ENCODE measurements around the gene LTC4S.
A peak's percentile ranks its signal among the peaks of the same experiment; 100 is the strongest.
"Not testable (repeated sequence)": the region's sequence is repeated elsewhere in the genome, so short reads cannot be mapped to it uniquely, and the experiment has no call there.

Gene LTC4S, protein sequence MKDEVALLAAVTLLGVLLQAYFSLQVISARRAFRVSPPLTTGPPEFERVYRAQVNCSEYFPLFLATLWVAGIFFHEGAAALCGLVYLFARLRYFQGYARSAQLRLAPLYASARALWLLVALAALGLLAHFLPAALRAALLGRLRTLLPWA

DNA sequence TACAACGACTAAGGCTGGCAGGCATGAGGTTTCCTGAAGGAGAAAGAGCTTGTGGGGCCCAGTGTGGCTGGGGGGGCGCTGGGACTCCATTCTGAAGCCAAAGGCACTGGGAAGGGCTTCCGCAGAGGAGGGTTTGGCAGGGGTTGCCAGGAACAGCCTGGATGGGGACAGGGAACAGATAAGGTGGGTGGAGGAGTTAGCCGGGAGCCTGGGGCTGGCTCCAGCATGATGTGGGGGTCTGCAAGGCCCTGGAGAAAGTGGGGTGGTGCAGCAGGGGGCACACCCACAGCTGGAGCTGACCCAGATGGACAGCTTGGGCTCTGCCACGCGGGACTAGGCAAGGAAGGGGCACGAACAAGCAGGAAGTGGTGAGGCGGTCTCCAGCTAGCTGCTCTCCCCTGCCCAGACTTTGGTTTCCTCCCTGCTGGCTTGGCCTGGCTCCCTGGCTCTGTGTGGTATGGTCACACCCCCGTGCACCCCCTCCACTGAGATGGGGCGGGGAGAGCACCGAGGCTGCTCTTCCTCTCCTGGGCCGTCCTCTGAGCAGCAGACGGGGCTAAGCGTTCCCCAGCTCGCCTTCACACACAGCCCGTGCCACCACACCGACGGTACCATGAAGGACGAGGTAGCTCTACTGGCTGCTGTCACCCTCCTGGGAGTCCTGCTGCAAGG lies at the start of gene LTC4S:
Gene LTC4S, plus strand, starts transcription at position 519 of the 672 bp plus-strand sequence. Its CDS starts 95 bp downstream, at position 614.
- peak; percentile 90 for DNase-seq (ENCODE audit: low read depth)

DNA sequence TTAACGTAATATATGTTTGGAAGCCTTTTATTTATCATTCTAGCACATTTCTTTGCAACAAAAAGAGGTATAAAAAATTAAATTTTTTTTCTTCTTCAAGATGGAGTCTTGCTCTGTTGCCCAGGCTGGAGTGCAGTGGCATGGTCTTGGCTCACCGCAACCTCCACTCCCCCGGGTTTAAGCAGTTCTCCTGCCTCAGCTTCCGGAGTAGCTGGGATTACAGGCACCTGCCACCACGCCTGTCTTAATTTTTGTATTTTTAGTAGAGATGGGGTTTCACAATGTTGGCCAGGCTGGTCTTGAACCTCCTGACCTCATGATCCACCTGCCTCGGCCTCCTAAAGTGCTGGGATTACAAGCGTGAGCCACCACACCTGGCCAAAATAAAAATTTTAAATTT lies 49.7 kb upstream of the LTC4S start:
- DNase-seq (ENCODE audit: low read depth), result not testable (repeated sequence)

DNA sequence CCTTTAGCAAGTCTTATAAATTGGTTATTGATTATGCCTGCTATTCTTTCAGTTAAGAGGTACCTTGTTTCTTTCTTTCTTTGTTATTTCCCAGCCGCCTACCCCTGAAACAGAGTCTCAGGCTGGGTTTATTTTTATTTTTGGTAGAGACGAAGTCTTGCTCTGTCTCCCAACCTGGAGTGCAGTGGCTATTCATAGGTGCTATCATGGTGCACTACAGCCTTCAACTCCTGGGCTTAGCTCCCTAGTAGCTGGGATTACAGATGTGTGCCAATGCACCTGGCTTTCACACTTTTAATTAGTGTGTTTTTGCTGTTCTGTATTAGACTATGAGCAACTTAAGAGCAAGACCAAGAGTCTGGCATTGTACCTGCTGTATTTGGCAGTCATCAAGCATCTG lies 46.9 kb upstream of the LTC4S start:
- DNase-seq (ENCODE audit: low read depth), result no peak

DNA sequence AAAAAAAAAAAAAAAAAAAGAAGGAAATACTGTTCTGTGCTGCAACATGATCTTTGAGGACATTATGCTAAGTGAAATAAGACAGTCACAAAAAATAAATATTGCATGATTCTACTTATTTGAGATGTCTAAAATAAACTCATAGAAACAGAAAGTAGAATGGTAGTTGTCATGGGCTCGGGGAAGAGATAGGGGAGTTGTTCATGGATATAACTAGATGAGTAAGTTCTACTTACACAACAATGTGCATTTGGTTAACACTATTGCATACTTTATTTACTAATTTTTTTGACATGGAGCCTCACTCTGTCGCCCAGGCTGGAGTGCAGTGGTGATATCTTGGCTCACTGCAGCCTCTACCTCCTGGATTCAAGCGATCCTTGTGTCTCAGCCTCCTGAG lies 46.0 kb upstream of the LTC4S start:
- no peak for DNase-seq (ENCODE audit: low read depth)

DNA sequence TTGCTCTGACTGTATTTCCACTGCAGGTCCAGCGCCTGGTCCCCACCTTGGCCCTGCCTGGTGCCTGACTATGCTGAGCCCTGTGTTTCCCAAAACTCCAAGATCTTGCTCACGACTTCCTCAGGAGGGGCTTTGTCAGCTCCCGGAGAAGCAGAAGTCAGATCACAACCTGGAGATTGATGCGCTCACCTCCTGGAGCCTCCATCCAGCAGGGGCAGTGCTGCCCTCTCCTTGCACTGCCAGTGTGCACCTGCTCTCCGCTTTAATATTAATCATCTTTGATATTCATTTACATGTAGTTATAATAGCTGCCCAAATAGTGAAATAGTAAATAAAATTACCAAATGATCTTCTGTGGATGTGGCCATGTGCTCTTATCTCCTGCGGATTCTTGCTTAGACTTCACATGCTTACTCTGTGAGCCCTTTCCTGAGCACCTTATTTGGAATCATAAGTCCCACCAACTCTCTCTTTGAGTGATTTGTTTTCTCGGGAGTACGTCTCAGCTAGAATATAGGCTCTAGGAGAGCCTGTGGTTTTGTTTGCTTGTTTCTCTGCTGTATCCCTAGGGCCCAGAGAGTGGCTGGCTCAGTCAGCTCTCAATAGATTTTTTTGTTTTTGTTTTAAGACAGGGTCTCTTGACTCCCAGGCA lies 43.8 kb upstream of the LTC4S start:
- DNase-seq (ENCODE audit: low read depth), result no peak

DNA sequence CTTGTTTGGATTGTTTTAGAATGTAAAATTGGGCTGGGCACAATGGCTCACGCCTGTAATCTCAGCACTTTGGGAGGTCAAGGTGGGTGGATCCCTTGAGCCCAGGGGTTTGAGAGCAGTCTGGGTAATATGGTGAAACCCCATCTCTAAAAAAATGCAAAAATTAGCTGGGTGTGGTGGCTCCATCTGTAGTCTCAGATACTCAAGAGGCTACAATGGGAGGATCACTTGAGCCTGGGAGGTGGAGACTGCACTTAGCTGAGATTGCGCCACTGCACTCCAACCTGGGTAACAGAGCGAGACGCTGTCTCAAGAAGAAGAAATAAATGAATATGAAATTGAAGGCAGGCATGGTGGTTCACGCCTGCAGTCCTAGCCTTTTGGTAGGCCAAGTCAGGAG lies 39.8 kb upstream of the LTC4S start:
- DNase-seq (ENCODE audit: low read depth), result no peak

DNA sequence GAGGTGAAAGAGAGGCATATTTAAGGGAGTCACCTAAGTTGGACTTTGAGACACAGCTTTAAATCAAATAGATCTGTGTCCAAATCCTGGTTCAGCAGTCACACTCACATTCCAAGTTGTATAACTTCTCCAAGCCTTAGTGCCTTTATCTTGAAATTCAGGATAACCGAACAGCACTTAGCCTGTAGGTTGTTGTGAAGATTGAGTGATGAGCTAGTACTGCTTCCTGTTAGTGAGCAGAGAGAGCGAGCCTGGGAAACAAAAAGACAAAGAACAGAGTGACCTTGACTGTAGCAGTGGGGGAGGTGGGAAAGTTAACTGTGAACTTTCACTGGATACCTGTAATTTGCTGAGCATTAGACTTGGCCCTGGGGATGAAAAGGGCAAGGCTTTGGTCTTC lies 38.8 kb upstream of the LTC4S start:
- no peak for DNase-seq (ENCODE audit: low read depth)

DNA sequence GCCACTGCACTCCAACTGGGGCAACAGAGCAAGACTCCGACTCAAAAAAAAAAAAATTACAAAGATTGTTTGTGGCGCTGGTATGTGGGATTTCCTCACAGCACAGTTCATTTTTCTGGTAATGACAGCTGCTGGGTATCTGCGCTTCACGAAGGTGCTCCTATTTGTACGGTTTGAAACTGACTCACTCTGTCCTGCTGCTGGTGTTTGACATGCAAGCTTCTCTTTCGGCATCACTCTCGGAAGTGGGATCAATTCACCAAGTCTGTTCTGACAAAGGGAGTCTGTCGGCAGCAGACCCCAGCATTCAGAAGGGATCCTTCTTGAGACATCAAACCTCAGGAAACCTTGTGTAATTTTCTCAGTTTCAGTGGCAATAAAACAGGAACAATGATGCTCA lies 34.8 kb upstream of the LTC4S start:
- DNase-seq (ENCODE audit: low read depth), result no peak

DNA sequence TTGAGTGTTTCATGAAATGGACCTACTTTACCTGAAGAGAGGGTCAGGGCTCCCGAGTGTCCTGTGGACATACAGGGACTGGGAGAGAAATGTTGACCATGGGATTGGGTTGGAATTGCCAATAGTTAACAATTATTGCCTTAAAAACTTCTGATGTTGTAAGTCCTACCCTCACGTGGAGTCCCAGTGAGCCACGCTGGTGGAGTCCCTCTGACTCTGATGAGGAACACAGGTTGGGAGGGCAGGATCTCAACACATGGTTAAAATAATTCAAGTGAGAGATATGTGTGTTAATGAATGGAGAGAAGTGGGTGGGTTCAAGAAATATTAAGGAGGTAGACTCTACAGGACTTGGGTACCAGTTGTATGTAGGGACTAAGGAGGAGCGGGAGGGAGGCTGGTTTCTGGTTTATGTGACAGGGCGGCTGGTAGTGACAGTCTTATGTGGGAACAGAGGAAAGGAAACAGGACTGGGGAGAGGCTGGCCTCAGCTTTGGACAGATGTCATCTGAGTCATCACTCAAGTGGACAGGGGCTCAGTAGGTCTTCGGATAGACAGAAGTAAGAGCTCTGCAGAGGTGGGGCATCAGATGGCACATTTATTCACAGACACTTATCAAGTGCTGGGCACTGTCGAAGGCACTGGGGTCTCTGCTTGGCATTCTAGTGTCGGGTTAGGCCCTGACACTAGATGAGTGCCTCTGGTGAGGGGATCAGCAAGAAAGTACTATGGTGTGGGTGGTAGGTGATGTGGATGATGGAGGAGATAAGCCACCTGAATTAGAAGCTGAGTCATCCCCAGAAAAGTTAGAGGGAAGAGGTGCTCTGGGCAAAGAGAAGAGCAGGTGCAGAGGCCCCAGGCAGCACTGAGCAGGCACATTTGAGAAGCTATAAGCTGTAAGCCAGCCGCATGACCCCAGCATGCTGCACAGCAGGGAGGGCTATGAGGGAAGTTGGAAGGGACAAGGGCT lies 33.9 kb upstream of the LTC4S start:
- DNase-seq (ENCODE audit: low read depth), result no peak

DNA sequence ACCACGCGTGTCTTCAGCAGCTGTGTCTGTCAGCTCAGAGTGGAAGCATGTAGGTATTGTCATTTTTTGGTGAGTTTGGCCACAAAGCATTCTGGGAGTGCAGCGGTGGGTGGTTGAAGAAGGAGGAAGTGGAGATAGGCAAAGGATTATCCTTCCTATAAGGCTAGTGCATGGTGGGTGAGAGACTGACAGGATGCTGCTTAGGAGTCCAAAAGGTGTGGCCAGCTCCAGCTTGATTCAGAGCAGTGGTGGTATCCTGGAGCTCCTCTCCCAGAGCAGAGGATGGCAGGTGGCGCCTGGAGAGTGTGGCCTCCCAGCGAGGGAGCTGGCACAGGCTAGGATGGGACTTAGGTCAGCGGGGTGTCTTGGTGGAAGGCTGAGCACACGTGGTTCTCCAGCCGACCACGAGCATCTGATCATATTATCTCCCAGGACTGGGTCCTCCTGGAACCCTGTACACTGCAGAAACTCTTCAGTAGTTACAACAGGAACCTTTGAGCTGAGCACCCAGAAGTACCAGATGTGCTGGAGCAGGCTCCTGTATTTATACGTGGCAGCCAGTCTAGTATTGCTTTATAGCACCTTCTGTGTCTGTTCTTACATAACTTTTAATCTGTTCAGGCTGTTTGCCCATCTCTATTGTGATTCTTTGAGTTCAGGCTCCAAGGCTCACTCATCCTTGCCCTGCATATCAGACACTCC lies 31.6 kb upstream of the LTC4S start:
- peak; percentile 58 for DNase-seq (ENCODE audit: low read depth)

DNA sequence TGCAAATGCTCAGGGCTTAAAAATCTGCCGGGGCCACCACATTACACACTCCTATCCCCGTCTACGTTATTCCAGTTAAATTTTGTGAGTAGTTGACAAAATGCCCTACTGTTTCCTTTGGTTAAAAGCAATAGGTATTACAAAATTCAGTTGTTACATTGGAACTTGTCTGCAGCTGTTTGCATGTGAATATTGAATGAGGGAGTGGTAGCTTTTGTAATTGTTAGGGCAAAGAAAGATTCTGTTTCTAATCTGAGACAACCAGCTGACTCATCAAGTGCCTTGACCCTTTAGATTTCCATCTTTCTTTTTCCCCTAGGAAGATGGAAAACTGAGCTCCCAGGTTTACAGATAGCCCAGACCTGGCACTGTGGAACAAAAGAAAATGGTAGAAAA lies 31.0 kb upstream of the LTC4S start:
- DNase-seq (ENCODE audit: low read depth), result no peak

DNA sequence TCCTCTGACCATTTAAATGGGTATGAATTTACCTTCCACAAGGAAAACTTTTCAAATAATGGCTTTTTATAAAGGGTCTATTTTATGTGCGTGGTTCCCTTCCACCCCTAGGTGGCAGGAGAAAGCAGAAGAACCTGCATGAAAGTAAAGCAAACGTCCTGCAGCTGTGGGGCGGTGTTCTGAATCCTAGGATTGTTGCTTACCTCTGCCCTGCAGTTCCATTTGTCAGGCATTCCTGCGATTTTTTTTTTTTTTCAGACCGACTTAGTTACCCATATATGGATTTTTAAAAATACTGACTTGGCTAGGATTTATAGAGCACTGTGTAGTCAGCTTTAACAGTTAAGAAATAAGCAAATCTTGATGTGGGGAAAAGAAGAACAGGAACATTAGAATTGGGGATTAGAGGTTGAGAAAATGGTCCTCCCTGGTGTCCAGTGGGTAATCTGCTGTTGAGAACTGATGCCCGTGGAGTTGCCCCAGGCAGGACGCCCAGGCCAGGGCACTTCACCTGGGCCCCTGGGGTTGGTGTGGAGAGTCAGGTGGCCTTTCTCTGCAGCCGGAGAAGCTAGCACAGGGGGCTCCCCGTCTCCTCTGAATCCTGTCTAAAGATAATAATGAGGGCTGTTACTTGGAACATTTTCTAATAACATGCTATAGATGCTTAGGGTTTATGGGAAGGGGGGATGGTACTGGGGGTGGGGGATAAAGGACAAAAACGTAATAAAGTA lies 30.4 kb upstream of the LTC4S start:
- DNase-seq (ENCODE audit: low read depth), result peak; percentile 54

DNA sequence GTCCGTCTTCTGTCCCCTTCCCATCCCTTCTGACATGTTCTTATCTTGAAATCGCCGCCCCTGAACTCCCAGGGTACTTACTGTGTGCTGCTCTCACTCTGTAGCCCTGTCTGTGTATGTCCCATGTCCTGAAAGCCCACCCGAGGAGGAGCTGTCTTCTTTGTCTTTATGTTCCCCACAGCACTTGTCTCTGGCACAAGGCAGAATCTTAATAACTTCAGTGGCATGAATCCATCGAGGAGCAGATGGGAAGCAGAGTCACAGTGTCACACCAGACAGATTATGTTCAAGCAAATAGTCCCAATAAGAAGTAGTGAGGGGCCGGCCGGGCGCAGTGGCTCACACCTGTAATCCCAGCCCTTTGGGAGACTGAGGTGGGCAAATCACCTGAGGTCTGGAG lies 29.7 kb upstream of the LTC4S start:
- DNase-seq (ENCODE audit: low read depth), result no peak

DNA sequence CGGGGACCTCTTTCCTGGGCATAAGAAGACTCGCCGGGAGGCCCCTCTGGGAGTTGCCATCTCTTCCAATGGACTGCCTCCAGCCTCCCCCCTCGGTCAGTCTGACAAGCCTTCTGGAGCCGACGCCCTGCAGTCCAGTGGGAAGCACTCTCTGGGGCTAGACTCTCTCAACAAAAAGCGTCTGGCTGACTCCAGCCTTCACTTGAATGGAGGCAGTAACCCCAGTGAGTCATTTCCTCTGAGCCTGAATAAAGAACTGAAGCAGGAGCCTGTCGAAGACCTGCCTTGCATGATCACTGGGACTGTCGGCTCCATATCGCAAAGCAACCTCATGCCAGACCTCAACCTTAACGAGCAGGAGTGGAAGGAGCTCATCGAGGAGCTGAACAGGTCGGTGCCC lies 28.4 kb upstream of the LTC4S start:
- DNase-seq (ENCODE audit: low read depth), result no peak

DNA sequence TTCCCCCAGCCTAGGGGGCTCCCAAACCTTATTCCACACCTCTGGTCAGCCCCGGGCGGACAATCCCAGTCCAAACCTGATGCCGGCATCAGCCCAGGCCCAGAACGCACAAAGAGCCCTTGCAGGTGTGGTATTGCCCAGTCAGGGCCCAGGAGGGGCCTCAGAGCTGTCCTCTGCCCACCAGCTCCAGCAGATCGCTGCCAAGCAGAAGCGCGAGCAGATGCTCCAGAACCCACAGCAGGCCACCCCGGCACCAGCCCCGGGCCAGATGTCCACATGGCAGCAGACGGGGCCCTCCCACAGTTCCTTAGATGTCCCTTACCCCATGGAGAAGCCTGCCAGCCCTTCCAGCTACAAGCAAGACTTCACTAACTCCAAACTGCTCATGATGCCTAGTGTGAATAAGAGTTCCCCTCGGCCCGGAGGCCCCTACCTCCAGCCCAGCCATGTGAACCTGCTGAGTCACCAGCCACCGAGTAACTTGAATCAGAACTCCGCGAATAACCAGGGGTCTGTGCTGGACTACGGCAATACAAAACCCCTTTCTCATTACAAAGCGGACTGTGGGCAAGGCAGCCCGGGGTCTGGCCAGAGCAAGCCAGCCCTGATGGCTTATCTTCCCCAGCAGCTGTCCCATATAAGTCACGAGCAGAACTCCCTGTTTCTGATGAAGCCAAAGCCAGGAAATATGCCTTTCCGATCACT lies 27.6 kb upstream of the LTC4S start:
- DNase-seq (ENCODE audit: low read depth), result no peak

DNA sequence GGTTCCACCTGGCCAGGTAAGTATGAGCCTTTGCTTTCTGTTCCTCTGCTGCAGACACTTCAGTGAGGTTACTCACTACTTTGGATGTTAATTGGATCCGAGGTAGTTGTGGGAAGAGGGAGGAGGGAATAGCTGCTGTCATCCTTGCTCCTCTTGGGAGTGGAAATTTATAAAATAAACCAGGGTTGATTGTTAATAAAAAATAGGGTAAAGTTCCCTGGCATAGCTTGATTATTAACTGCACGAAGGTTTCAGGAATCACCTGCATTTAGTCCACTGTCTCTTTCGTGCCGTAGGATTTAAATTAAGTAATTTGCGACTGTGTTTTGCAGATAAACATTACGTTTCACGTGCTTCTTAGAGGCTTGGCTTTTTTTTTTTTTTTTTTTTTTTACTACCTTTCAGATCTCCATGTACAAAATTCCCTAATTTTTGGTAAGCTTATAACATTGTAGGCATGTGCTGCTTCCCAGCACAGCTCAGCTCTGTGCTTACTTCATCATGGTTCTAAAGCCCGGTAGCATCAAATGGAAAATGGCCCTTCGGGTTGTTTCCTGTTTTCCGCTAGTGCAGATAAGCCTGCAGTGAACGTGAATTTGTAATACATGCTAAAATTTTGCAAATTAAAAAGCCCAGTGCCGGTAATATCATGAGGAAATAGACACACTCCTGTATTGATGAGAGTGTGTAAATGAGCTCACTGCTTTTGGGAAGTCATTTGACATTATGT lies 26.9 kb upstream of the LTC4S start:
- DNase-seq (ENCODE audit: low read depth), result no peak

DNA sequence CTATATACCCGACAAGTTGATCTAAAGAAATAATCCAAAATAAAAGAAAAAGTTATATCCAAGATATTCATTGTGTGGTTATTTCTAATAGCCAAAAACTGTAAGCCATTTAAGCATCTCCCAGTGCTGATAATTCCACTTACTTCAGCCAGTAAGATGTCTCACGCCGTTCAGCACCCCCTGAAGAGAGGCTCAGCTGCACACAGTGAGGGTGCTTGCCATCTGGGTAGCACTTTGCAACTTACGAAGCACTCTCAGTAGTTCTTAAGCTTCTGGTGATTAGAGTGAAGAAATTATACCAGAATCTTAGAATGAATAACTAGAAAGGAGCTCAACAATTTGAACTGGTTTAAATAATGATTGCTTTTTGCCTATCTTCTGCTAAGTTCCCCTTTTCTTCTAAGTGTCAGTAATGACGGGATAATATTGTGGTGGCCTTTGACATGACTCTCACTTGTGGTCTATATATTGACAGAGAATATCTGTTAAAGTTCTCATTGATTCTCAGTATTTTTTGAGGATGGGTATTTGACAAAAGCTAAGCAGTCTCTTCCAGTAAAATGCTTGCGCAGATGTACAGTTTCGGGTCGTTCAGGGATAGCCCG lies 26.2 kb upstream of the LTC4S start:
- no peak for DNase-seq (ENCODE audit: low read depth)

DNA sequence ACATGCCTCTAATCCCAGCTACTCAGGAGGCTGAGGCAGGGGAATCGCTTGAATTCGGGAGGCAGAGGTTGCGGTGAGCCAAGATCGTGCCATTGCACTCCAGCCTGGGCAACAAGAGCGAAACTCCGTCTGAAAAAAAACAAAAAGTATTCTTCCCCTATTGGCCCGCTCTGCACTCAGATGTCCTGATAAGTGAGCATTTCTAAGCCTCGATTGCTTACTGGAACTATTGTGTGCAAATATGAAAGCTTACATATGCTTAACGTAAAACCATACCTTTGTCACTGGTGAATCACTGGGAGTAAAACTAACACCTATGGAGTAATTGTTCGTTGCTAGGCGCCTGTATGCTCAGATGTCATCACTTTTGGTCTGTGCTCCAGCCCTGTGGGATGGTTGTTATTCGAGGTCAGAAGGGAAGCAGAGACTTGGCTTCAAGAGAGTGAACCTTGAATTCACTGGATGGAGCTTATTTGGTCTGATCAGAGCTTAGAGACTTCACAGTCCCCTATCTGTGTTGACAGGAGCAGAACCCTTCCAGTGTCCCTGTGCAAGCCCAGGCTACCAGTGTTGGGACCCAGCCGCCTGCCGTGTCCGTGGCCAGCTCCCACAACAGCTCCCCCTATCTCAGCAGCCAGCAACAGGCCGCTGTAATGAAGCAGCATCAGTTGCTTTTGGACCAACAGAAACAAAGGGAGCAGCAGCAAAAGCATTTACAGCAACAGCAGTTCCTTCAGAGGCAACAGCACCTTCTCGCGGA lies 25.3 kb upstream of the LTC4S start:
- DNase-seq (ENCODE audit: low read depth), result no peak

DNA sequence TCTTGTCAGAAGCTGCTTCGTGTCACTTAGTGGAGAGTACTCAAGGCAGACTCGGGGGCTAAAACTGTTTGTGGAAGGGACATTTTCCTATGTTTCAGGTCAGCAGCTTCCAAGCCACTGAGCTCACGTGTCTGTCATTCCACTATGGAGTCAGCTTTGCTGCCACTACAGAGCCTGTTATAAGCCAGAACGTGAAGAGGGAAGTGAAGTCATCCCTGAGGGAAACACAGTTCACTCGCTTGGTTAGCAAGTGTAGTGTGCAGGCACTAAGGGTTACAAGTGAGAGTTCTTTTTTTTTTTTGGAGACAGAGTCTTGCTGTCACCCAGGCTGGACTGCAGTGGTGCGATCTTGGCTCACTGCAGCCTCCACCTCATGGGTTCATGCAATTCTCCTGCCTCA lies 24.5 kb upstream of the LTC4S start:
- DNase-seq (ENCODE audit: low read depth), result no peak
